HG02759 (cell line): ENCODE measurements around the gene FOXD1.

Experiments used
- ATAC-seq: cut with Tn5 transposase; IDR thresholded peaks from one replicate; pipeline ENCODE4 v1.9.1; 2021; ENCODE audit warnings: mild to moderate bottlenecking, moderate library complexity; ENCODE audit not compliant: unreplicated experiment

The FOXD1 gene

GRCh38 chr5:73441378-73441777 lies 7.2 kb downstream of the FOXD1 start:
- ATAC-seq: no peak

- no peak for ATAC-seq
Observed at GRCh38 chr5:73440262-73440661, 8.3 kb downstream of the FOXD1 start.

GRCh38 chr5:73438645-73439470 lies 9.7 kb downstream of the FOXD1 start:
- ATAC-seq: no peak

GRCh38 chr5:73437777-73438644 lies 10.6 kb downstream of the FOXD1 start:
- ATAC-seq: no peak

DNA sequence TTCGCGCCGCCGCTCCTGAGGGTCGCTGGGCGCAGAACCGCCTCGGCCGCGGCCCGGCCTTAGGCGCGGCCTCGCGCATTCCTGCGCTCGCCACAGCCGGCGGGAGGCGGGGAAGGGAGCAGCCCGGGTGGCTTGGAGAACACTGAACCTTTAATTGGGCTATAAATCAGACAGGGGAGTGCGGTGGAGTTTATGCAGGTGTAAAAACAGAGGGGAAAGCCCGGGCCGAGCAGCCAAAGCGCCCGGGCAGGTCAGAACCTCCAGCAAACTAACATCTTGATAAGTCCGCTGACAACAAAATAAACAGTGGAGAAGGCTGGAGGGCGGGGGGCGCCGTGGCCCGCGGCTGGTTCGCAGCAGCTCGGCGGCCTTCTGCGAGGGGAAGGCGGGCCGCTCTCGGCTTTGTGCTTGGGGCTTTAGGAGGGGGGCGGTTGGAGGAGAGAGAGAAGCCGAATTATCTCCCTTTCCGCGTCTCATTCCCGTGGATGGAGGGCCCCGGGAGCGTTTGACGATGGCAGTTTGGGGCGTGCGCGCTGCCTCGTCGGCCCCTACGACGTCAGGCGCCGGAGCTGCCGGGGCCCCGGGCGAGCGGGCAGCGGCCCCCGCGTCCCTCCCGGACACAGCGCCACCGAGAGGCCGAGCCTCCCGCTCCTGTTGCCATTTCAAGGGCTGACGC lies 11.3 kb downstream of the FOXD1 start:
- no peak for ATAC-seq

DNA sequence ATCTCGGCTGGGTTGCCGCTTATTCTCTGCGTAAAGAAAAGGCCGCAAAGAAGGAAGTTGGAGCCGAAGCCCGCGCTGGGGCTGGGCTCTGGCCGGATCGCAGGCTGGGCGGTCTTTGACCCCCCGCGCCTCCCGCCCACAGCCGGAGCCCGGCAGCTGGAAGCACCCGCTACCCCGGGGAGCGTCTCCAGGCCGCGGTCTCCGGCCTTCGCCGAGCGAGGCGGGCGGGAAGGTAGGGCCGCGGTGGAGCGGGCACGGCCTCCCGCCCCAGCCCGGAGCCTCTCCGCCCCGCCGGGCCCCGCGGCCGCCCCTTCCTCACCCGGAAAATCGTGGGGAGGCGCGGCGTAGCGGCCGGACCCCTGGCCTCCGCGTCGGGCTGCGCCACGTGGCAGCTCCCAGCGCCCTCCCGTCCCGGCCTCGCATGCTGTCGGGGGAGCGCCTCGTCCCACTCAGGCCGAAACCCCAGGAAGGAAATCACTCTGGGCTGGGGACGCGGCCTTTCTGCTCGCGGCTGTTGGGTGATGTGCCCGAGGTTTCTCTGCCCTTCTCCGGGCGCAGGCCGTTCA lies 12.0 kb downstream of the FOXD1 start:
- no peak for ATAC-seq

- ATAC-seq: no peak
Observed at GRCh38 chr5:73435759-73436534, 12.6 kb downstream of the FOXD1 start.

DNA sequence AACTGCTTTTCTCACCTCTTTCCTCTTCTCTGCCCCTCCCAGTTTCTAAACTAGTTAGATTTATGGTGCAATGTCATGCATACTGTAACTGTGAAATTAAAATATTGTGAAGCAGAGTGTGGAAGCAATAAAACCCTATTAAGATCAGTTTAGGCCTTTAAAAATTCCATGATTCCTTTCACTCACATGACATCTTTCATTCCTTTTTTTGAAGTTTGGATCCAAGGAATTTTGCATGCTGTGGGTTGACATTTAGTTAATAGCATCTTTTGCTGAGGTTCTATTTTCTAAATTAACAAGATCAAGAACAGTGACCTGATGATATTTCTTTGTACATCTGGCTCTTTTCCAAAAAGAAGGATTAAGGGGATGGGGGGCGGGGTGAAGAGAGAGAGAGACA lies 13.7 kb downstream of the FOXD1 start:
- no peak for ATAC-seq

- ATAC-seq: no peak
Observed at GRCh38 chr5:73434461-73434860, 14.1 kb downstream of the FOXD1 start.

GRCh38 chr5:73433982-73434342 lies 14.6 kb downstream of the FOXD1 start:
- ATAC-seq: no peak

GRCh38 chr5:73433272-73433981 lies 15.2 kb downstream of the FOXD1 start:
- no peak for ATAC-seq

- ATAC-seq: no peak
Observed at GRCh38 chr5:73431204-73431851, 17.2 kb downstream of the FOXD1 start.

DNA sequence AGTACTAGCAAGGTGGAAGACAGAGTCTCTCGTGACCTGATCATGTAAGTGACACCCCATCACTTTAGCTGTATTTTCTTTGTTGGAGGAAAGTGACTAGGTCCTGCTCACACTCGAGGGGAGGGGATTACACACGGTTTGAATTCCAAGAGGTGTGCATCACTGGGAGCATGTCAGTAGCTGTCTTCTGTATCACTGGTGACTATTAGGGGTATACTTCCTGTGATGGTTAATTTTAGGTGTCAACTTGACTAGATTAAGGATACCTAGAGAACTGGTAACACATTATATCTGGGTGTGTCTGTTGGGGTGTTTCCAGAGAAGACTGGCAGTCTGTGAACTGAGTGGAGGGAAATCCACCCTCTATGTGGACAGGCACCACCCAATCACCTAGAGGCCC lies 22.5 kb downstream of the FOXD1 start:
- ATAC-seq: no peak

- ATAC-seq: no peak
Observed at GRCh38 chr5:73424556-73424977, 24.0 kb downstream of the FOXD1 start.

DNA sequence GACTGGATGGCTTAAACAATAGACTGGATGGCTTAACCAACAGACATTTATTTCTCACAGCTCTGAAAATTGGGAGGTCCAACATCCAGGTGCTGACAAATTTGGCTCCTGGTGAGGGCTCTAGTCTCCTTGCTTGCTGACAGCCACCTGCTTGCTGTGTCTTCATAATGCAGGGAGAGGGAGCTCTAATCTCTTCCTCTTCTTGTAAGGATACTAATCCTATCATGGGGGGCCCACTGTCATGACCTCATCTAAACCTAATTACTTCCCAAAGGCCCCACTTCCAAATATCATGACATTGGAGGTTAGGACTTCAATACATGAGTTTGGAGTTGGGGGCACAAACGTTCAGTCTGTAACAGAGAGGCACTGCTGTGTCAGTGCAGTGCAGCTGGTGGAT lies 26.4 kb downstream of the FOXD1 start:
- ATAC-seq: no peak

DNA sequence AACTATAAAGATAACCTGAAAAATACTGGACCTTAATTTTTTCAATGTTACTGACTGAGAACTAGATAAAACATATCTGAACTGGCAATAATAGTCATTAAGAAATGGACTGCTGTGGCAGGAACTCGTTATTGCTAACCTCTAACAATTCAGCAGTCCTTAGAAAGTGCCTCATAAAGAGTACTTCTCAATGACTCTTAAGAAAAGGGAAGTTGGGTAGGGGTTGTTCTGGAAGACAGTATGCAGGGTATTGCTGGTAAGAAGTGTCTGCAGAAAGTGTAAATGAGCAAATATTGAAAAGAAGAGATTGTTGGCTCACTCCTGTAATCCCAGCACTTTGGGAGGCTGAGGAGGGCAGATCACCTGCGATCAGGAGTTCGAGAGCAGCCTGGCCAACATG lies 27.9 kb downstream of the FOXD1 start:
- ATAC-seq: no peak

GRCh38 chr5:73419465-73420390 lies 28.8 kb downstream of the FOXD1 start:
- no peak for ATAC-seq

DNA sequence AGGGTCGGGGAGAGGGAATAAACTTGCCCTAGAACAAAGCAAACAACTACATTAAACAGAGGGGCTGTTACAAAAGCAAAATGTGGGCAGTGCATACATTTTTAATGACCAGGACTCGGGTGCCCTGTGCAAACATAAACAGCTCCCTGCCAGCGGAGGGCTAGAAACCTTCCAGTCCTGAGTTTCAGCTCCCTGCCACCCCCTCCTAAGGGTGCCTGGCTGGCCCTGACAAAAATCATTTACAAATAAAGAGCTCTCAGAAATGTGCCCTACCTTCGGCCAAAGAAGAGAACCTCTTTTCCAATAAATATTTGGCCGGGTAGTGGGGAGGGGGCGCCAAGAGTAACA lies 29.5 kb downstream of the FOXD1 start:
- no peak for ATAC-seq
